ENCODE measurements around the gene PKMYT1.

Gene PKMYT1

GRCh38 chr16:2980227-2981176 lies at the start of gene PKMYT1:
TSS of gene PKMYT1 (minus strand) at chr16:2980446. CDS start at chr16:2979657, 789 bp downstream.
- peak; percentile 100 for DNase-seq

GRCh38 chr16:3029491-3030221 lies 49.4 kb upstream of the PKMYT1 start:
- DNase-seq: no peak

DNA sequence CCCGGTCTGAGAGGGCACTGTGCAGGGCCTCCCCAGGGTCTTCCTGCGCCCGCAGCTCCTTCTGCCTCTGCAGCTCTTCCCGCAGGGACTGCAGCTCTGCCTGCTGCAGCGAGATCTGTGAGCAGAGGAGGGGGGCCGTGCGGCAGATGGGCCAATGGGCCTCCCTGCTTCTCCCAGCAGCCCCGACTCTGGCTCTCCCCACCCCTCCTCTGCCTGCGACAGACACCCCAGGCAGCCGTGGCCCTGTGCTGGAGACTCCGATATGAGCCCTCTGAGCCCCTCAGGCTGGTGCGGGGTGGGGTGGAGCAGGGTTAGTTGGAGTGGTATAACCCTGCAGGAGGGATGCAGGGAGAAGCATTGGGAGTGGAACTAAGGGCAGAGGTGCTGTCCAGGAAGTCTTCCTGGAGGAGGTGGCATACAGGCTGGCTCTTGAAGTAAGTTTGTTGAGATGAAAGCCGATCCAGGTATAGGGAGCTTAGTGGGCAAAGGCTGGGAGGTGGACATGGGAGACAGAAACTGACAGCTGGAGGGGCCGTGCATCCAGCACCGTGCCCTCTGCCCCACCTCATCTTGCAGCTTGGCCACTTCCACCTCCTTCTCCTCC lies 48.6 kb upstream of the PKMYT1 start:
- DNase-seq: no peak

GRCh38 chr16:3027983-3028715 lies 47.9 kb upstream of the PKMYT1 start:
- DNase-seq: peak; percentile 95

- DNase-seq: no peak
Observed at GRCh38 chr16:3027489-3027795, 47.2 kb upstream of the PKMYT1 start.

GRCh38 chr16:3026609-3027488 lies 46.6 kb upstream of the PKMYT1 start:
- no peak for DNase-seq

- no peak for DNase-seq
Observed at GRCh38 chr16:3026003-3026378, 45.7 kb upstream of the PKMYT1 start.

- no peak for DNase-seq
Observed at GRCh38 chr16:3025032-3026002, 45.1 kb upstream of the PKMYT1 start.

DNA sequence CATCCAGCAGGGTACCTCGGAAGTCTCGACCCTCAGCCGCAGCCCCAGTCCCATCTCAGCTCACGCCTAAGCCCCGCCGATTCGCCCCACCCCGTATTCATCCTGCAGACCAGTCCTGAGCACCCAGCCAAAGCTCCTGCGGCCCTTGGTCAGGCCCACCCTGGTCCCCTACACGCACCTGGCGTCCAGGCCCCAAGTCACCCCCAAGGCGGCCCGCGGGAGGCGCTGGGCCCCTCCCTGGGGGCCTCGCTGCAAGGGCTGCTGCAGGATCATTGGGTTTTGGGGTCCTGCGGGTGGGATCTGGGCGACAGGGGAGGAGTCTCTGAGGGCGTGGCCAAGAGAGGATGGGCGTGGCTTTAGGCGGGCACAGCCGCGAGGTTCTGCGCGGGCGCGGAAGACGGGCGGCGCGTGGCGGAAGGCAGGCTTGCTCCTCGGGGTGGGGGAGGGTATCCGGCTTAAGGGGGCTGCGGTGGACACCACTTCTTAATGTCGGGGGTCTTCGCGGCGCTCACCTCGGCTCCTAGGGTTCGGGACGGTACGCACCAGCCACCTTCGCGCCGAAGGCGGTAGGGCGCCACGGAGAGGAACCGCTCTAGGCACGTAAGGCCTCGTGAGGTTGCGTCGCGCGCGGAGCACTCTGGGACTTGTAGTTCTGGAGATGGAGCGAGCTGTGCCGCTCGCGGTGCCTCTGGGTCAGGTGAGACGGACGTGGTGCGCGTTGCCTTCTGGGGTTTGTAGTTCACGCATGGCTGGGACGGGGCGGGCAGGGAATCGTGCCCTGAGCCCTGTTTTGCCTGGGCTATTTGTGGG lies 43.6 kb upstream of the PKMYT1 start, which contains the start of the genes HCFC1R1 and THOC6:
TSS of gene HCFC1R1 (minus strand) at position 274 of the 810 bp plus-strand sequence. CDS start at position 273, 1 bp downstream.
TSS of gene THOC6 (plus strand) at position 367 of the 810 bp plus-strand sequence. CDS start at position 659, 292 bp downstream.
- DNase-seq: peak; percentile 83

DNA sequence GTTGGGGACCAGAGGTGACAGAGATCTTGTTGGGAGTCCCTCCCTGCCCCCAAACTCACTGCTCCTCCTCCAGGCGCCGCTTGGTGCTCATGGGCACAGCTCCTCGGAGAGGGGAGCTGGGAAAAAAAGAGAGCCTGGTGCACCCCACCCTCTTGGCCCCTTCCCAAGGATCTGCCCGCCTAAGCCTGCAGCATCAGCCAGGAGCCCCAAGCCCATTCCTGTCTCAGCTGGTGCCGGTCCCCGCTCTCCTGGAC lies 43.1 kb upstream of the PKMYT1 start:
- no peak for DNase-seq

- no peak for DNase-seq
Observed at GRCh38 chr16:3022684-3023414, 42.6 kb upstream of the PKMYT1 start.

- no peak for DNase-seq
Observed at GRCh38 chr16:3022208-3022683, 42.0 kb upstream of the PKMYT1 start.

DNA sequence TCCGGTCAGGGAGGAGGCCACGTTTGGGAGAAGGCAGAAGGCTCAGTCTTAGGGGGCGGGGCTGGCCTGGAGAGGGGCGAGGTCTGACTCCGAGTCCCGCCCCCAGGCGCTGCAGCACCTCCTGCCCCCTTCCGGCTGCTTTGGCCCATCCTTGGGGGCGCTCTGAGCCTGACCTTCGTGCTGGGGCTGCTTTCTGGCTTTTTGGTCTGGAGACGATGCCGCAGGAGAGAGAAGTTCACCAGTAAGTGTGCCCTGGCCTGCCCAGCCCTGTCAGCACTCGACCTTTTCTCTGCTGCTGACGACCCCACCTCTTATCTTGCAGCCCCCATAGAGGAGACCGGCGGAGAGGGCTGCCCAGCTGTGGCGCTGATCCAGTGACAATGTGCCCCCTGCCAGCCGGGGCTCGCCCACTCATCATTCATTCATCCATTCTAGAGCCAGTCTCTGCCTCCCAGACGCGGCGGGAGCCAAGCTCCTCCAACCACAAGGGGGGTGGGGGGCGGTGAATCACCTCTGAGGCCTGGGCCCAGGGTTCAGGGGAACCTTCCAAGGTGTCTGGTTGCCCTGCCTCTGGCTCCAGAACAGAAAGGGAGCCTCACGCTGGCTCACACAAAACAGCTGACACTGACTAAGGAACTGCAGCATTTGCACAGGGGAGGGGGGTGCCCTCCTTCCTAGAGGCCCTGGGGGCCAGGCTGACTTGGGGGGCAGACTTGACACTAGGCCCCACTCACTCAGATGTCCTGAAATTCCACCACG lies 41.4 kb upstream of the PKMYT1 start:
- peak; percentile 64 for DNase-seq

GRCh38 chr16:3020604-3021448 lies 40.6 kb upstream of the PKMYT1 start:
- peak; percentile 73 for DNase-seq

DNA sequence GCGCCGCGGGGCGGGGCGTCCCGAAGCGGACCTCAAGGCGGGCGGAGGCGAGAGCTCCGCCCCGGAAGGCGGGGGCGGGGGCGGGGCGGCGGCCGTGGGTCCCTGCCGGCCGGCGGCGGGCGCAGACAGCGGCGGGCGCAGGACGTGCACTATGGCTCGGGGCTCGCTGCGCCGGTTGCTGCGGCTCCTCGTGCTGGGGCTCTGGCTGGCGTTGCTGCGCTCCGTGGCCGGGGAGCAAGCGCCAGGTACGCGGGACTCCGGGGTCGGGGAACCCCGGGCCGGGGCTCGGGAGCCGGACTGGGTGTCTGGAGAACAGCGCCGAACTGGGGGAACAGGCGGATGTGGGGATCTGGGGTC lies 40.0 kb upstream of the PKMYT1 start, which contains the start of gene TNFRSF12A:
TSS of gene TNFRSF12A (plus strand) at position 122 of the 357 bp plus-strand sequence. CDS start at position 152, 30 bp downstream.
- DNase-seq: peak; percentile 74

DNA sequence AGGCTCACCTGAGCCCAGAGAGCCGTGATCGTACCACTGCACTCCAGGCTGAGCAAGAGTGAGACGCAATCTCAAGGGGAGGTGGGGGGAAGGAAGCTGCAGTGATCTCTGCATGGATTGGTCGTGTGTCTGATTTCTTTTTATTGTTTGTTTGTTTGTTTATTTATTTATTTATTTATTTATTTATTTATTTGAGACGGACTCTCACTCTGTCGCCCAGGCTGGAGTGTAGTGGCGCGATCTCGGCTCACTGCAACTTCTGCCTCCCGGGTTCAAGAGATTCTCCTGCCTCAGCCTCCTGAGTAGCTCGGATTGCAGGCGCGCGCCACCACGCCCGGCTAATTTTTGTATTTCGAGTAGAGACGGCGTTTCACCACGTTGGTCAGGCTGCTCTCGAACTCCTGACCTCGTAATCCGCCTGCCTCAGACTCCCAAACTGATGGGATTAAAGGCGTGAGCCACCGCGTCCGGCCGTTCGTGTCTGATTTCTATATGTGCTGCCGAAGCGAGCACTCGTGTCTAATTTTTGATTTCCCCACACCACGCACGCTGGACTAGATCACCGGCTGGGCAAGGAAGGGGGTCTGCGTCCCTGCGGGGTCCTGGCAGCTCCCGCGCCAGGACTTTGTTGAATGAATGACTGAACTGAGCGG lies 39.5 kb upstream of the PKMYT1 start:
- no peak for DNase-seq

Data from 8988T (cell line).